SK-N-SH treated with all-trans-retinoic acid at 6 μM for 48 hours (cell line): ENCODE measurements around the gene SH3PXD2A.

ENCODE experiments used
- ATAC-seq: fragments of 200-7000 bp; cut with Tn5 transposase; 3 replicates; pipeline ENCODE4 v1.9.1; 2020; ENCODE audit warnings: mild to moderate bottlenecking, moderate library complexity
- ARNTL ChIP-seq: fragments of 450-650 bp; formaldehyde crosslinking; IDR thresholded peaks from 2 replicates; pipeline ENCODE4 v1.5.0; 2020; ENCODE audit warnings: low read depth, mild to moderate bottlenecking, moderate library complexity, borderline replicate concordance
- BACH2 ChIP-seq: fragments of 250-450 bp; sonication (Bioruptor Pico); IDR thresholded peaks from 2 replicates; pipeline ENCODE4 v1.9.0; 2021; ENCODE audit warnings: mild to moderate bottlenecking, borderline replicate concordance
- CSDC2 ChIP-seq: fragments of 250-450 bp; sonication (Bioruptor Pico); IDR thresholded peaks from 2 replicates; pipeline ENCODE4 v1.5.0; 2020; ENCODE audit warnings: mild to moderate bottlenecking, moderate library complexity
- GLIS3 ChIP-seq: fragments of 250-450 bp; sonication (Bioruptor Pico); IDR thresholded peaks from 2 replicates; pipeline ENCODE4 v1.5.0; 2020; ENCODE audit warnings: mild to moderate bottlenecking, moderate library complexity
- ISL1 ChIP-seq: fragments of 250-450 bp; sonication (Bioruptor Pico); IDR thresholded peaks from 2 replicates; pipeline ENCODE4 v2.1.2; 2022; ENCODE audit warnings: mild to moderate bottlenecking, moderate library complexity
- OSR1 ChIP-seq: fragments of 250-450 bp; sonication (Bioruptor Pico); IDR thresholded peaks from 2 replicates; pipeline ENCODE4 v1.8.0; 2022; ENCODE audit warnings: moderate library complexity, mild to moderate bottlenecking, inconsistent platforms
- RARB ChIP-seq: fragments of 250-450 bp; sonication (Bioruptor Pico); IDR thresholded peaks from 2 replicates; pipeline ENCODE4 v1.8.0; 2021; ENCODE audit warnings: mild to moderate bottlenecking, moderate library complexity
- SNAI2 ChIP-seq: fragments of 250-450 bp; sonication (Bioruptor Pico); IDR thresholded peaks from 2 replicates; pipeline ENCODE4 v1.5.0; 2020; ENCODE audit warnings: mild to moderate bottlenecking, moderate library complexity
- TCF4 ChIP-seq: fragments of 250-450 bp; sonication (Bioruptor Pico); IDR thresholded peaks from 2 replicates; pipeline ENCODE4 v1.8.0; 2021; ENCODE audit warnings: mild to moderate bottlenecking, moderate library complexity, borderline replicate concordance
- TOX ChIP-seq: fragments of 250-450 bp; sonication (Bioruptor Pico); IDR thresholded peaks from 2 replicates; pipeline ENCODE4 v1.8.0; 2021; ENCODE audit warnings: mild to moderate bottlenecking, moderate library complexity, borderline replicate concordance
- ZC3H10 ChIP-seq: fragments of 250-450 bp; sonication (Bioruptor Pico); IDR thresholded peaks from 2 replicates; pipeline ENCODE4 v1.5.1; 2021; ENCODE audit warnings: mild to moderate bottlenecking, moderate library complexity
- ZFP3 ChIP-seq: fragments of 250-450 bp; sonication (Bioruptor Pico); IDR thresholded peaks from 2 replicates; pipeline ENCODE4 v1.5.0; 2020; ENCODE audit warnings: mild to moderate bottlenecking, moderate library complexity
- ZFP30 ChIP-seq: fragments of 450-650 bp; formaldehyde crosslinking; IDR thresholded peaks from 2 replicates; pipeline ENCODE4 v1.5.0; 2022; ENCODE audit warnings: mild to moderate bottlenecking, moderate library complexity
- ZNF70 ChIP-seq: fragments of 450-650 bp; formaldehyde crosslinking; IDR thresholded peaks from 2 replicates; pipeline ENCODE4 v1.5.0; 2020; ENCODE audit warnings: mild to moderate bottlenecking, moderate library complexity
- ZNF8 ChIP-seq: fragments of 450-650 bp; formaldehyde crosslinking; IDR thresholded peaks from 2 replicates; pipeline ENCODE4 v1.5.0; 2020; ENCODE audit warnings: mild to moderate bottlenecking, moderate library complexity
- TF ChIP-seq, protein P1 (sequence below): fragments of 250-450 bp; sonication (Bioruptor Pico); IDR thresholded peaks from 2 replicates; pipeline ENCODE4 v1.5.1; 2020; ENCODE audit warnings: low read depth, mild to moderate bottlenecking, moderate library complexity
- TF ChIP-seq, protein P2 (sequence below): fragments of 250-450 bp; sonication (Bioruptor Pico); IDR thresholded peaks from 2 replicates; pipeline ENCODE4 v1.5.1; 2021; ENCODE audit warnings: mild to moderate bottlenecking, moderate library complexity
- TF ChIP-seq, protein P3 (sequence below): fragments of 250-450 bp; sonication (Bioruptor Pico); IDR thresholded peaks from 2 replicates; pipeline ENCODE4 v1.5.0; 2020; ENCODE audit warnings: mild to moderate bottlenecking, moderate library complexity
- TF ChIP-seq, protein P4 (sequence below): fragments of 250-450 bp; sonication (Bioruptor Pico); IDR thresholded peaks from 2 replicates; pipeline ENCODE4 v1.8.0; 2021; ENCODE audit warnings: low read depth, mild to moderate bottlenecking, moderate library complexity, borderline replicate concordance
- TF ChIP-seq, protein P5 (sequence below): fragments of 250-450 bp; sonication (Bioruptor Pico); IDR thresholded peaks from 2 replicates; pipeline ENCODE4 v1.8.0; 2020; ENCODE audit warnings: mild to moderate bottlenecking, moderate library complexity, borderline replicate concordance

Gene SH3PXD2A

DNA sequence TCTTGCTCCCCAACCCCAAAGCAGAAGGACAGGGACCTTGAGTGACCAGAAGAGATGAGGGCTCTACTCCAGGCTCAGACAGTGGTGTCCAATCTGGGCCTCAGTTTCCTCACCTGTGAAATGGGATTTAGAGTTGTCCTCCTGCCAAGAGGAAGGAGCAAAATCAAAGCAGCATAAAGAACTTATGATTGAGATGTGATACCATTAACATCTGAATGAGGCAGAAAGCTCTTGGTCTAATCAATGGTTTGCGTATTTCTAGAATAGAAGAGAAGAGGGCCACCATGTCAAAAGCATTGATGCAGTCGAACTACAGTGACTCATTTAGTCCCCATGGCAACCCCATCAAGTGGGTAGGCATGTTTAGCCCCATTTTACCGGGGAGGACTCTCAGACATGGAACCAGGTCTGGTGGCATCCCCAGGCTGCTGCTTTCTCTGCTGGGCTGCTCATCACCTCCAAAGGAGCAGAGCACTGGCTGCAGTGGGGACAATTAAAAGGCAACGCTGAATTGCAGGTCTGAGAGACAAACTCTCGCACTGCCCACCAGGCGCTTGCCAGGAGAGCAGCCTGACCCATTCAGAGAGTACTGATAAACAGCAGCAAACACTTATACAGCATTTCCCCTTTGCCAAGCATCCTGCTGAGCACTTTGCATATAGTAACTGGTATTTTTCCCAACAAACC is 186.0 kb downstream of the SH3PXD2A start (continued):
- TF ChIP-seq ISL1 (CRISPR knock-in tag) (no peak), ZNF8 (CRISPR knock-in tag) (no peak), CSDC2 (CRISPR knock-in tag) (no peak)

DNA sequence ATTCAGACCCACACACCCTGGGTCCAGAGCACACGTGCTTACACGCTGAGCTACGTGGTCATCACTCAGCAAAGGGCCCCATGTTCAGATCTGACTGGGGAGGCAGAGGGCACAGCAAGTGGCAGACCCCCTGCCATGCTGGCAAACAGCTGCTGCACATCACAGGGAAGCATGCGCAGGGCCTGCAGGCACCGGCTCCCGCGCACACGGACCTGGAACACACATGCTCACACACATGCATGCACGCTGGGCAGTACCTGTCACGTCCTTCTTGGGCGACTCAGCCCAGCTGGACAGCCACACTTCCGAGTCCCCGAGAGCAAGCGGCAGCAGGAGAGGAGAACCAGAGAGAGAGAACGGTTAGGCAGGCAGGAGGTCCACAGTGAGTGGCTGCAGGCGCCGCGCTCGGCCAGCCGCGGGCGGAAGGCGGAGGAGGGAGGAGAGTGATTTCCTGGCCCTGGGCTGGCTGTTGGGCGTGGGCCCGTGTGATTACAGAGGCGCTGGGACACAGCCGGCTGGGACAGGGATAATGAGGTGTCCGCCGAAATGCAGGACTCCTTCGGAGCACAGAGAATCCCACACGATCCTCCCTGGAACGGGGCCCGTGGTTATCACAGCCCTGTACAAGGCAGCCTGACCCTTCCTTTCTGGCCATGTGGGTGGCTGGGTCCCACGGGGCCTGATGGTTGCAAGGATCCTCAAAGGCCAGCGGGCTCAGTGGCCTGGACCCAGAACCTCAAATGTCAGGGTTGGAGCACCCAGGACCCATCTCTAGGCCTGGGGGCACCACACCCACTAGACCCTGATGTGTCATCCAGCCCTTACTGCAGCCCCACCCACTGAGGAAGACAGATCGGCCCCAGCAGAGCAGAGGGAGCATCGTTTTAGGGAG is 186.8 kb downstream of the SH3PXD2A start:
- TF ChIP-seq CSDC2 (CRISPR knock-in tag) = no peak
- no peak for TF ChIP-seq ZFP3 (CRISPR knock-in tag)
- no peak for TF ChIP-seq ZNF70 (CRISPR knock-in tag)
- no peak for TF ChIP-seq OSR1
- no peak for TF ChIP-seq TCF4 (CRISPR knock-in tag)
- ATAC-seq = no peak

DNA sequence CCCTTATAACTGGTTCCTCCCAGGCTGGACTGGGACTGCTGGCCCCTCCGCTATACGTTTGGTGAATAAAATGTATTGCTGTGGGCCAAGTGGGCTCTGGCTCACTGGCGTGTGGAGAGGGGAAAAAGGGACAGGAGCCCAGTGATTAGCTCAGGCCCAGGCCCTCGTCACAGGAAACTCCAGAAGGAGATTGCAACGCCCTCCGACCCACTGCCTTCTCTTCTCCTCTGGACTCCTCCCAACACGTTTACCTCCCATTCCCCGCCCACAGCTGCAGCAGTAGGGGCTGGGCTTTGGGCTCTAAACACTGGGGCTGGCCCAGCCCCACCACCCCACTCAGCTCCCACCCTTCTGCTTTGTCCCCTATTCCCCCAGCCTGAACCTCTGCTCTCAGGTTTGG is 188.0 kb downstream of the SH3PXD2A start:
- no peak for ATAC-seq
- TF ChIP-seq, protein P1, sequence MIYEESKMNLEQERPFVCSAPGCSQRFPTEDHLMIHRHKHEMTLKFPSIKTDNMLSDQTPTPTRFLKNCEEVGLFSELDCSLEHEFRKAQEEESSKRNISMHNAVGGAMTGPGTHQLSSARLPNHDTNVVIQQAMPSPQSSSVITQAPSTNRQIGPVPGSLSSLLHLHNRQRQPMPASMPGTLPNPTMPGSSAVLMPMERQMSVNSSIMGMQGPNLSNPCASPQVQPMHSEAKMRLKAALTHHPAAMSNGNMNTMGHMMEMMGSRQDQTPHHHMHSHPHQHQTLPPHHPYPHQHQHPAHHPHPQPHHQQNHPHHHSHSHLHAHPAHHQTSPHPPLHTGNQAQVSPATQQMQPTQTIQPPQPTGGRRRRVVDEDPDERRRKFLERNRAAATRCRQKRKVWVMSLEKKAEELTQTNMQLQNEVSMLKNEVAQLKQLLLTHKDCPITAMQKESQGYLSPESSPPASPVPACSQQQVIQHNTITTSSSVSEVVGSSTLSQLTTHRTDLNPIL (CRISPR knock-in tag) = no peak
- TF ChIP-seq ISL1 (CRISPR knock-in tag) (no peak), GLIS3 (CRISPR knock-in tag) (no peak), TOX (CRISPR knock-in tag) (no peak), TCF4 (CRISPR knock-in tag) (no peak), RARB (CRISPR knock-in tag) (no peak), ZNF8 (CRISPR knock-in tag) (no peak), ZC3H10 (CRISPR knock-in tag) (no peak), ZFP30 (CRISPR knock-in tag) (no peak), BACH2 (CRISPR knock-in tag) (no peak), OSR1 (no peak), SNAI2 (CRISPR knock-in tag) (no peak), ARNTL (CRISPR knock-in tag) (no peak)
- TF ChIP-seq, protein P2, sequence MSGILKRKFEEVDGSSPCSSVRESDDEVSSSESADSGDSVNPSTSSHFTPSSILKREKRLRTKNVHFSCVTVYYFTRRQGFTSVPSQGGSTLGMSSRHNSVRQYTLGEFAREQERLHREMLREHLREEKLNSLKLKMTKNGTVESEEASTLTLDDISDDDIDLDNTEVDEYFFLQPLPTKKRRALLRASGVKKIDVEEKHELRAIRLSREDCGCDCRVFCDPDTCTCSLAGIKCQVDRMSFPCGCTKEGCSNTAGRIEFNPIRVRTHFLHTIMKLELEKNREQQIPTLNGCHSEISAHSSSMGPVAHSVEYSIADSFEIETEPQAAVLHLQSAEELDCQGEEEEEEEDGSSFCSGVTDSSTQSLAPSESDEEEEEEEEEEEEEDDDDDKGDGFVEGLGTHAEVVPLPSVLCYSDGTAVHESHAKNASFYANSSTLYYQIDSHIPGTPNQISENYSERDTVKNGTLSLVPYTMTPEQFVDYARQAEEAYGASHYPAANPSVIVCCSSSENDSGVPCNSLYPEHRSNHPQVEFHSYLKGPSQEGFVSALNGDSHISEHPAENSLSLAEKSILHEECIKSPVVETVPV (CRISPR knock-in tag) = no peak
- TF ChIP-seq, protein P3, sequence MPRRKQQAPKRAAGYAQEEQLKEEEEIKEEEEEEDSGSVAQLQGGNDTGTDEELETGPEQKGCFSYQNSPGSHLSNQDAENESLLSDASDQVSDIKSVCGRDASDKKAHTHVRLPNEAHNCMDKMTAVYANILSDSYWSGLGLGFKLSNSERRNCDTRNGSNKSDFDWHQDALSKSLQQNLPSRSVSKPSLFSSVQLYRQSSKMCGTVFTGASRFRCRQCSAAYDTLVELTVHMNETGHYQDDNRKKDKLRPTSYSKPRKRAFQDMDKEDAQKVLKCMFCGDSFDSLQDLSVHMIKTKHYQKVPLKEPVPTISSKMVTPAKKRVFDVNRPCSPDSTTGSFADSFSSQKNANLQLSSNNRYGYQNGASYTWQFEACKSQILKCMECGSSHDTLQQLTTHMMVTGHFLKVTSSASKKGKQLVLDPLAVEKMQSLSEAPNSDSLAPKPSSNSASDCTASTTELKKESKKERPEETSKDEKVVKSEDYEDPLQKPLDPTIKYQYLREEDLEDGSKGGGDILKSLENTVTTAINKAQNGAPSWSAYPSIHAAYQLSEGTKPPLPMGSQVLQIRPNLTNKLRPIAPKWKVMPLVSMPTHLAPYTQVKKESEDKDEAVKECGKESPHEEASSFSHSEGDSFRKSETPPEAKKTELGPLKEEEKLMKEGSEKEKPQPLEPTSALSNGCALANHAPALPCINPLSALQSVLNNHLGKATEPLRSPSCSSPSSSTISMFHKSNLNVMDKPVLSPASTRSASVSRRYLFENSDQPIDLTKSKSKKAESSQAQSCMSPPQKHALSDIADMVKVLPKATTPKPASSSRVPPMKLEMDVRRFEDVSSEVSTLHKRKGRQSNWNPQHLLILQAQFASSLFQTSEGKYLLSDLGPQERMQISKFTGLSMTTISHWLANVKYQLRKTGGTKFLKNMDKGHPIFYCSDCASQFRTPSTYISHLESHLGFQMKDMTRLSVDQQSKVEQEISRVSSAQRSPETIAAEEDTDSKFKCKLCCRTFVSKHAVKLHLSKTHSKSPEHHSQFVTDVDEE (CRISPR knock-in tag) = no peak
- TF ChIP-seq, protein P4, sequence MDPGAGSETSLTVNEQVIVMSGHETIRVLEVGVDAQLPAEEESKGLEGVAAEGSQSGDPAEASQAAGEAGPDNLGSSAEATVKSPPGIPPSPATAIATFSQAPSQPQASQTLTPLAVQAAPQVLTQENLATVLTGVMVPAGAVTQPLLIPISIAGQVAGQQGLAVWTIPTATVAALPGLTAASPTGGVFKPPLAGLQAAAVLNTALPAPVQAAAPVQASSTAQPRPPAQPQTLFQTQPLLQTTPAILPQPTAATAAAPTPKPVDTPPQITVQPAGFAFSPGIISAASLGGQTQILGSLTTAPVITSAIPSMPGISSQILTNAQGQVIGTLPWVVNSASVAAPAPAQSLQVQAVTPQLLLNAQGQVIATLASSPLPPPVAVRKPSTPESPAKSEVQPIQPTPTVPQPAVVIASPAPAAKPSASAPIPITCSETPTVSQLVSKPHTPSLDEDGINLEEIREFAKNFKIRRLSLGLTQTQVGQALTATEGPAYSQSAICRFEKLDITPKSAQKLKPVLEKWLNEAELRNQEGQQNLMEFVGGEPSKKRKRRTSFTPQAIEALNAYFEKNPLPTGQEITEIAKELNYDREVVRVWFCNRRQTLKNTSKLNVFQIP (CRISPR knock-in tag) = no peak
- TF ChIP-seq, protein P5, sequence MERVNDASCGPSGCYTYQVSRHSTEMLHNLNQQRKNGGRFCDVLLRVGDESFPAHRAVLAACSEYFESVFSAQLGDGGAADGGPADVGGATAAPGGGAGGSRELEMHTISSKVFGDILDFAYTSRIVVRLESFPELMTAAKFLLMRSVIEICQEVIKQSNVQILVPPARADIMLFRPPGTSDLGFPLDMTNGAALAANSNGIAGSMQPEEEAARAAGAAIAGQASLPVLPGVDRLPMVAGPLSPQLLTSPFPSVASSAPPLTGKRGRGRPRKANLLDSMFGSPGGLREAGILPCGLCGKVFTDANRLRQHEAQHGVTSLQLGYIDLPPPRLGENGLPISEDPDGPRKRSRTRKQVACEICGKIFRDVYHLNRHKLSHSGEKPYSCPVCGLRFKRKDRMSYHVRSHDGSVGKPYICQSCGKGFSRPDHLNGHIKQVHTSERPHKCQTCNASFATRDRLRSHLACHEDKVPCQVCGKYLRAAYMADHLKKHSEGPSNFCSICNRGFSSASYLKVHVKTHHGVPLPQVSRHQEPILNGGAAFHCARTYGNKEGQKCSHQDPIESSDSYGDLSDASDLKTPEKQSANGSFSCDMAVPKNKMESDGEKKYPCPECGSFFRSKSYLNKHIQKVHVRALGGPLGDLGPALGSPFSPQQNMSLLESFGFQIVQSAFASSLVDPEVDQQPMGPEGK = no peak
